Superior temporal gyrus (tissue), 1 donor: ENCODE results near the gene NAV2.
A peak's percentile ranks its signal among the peaks of the same experiment; 100 is the strongest.
"Not testable (repeated sequence)": the region's sequence is repeated elsewhere in the genome, so short reads cannot be mapped to it uniquely, and the experiment has no call there.

Experiments
- DNase-seq: peaks from one replicate; pipeline ENCODE4 v3.0.0-alpha.2; 2016; ENCODE audit errors: extremely low spot score

The NAV2 gene

GRCh38 chr11:19890308-19890707 is 177.7 kb downstream of the NAV2 start:
- DNase-seq, result no peak

- no peak for DNase-seq
Measured at GRCh38 chr11:19891022-19891421, 178.4 kb downstream of the NAV2 start.

GRCh38 chr11:19892387-19892786 is 179.8 kb downstream of the NAV2 start:
- no peak for DNase-seq

GRCh38 chr11:19892876-19893275 is 180.2 kb downstream of the NAV2 start:
- no peak for DNase-seq

DNA sequence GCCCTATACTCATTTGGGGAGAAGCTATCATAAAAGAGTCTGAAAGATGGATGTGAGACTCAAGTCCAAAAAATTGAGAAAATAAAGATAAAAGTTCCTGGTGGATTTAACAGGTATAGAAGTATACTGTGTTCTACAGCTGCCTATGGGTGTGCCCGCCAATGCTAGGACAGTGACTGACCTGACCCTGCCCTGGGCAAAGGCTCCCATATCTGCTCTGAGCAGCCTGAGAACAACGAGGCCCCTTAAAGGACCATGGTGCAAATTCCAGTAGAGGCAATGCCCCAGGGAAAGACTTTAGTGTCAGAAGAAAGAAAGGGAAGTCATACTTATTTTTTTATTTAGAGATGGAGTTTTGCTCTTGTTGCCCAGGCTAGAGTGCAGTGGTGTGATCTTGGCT is 181.8 kb downstream of the NAV2 start:
- DNase-seq, result no peak

DNA sequence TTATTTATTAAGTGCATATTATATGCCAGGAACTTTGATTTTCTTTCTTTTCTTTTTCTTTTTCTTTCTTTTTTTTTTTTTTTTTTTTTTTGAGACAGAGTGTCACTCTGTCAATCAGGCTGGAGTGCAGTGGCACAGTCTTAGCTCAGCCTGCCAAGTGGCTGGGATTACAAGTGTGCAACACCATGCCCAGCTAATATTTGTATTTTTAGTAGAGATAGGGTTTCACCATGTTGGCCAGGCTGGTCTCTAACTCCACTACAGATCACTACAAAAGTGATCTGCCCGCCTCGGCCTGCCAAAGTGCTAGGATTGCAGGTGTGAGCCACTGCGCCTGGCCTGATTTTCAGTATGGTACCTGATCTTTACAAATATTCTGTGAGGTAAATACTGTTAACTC is 182.4 kb downstream of the NAV2 start:
- DNase-seq, result not testable (repeated sequence)

DNA sequence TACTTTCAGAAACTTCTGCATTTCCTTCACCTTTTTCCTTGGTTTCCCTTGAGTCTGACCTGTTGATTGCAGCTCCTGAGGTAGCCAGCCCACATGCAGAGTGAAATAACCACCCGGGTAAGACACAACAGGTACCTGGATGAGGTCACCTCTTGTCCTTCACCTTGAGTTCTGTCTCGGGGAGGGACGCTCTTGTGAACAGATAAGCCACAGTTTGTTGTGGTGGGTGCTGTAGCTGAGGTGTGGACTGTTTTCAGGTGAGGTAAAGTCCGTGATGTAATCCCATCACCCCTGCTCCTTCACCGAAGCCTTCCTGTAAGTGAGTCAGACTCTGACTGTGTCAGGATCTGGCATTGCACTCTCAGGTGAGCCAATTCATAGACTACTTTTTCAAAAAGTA is 183.1 kb downstream of the NAV2 start:
- DNase-seq, result no peak

- DNase-seq, result peak; percentile 93
Measured at GRCh38 chr11:19903620-19904069, 191.0 kb downstream of the NAV2 start.

DNA sequence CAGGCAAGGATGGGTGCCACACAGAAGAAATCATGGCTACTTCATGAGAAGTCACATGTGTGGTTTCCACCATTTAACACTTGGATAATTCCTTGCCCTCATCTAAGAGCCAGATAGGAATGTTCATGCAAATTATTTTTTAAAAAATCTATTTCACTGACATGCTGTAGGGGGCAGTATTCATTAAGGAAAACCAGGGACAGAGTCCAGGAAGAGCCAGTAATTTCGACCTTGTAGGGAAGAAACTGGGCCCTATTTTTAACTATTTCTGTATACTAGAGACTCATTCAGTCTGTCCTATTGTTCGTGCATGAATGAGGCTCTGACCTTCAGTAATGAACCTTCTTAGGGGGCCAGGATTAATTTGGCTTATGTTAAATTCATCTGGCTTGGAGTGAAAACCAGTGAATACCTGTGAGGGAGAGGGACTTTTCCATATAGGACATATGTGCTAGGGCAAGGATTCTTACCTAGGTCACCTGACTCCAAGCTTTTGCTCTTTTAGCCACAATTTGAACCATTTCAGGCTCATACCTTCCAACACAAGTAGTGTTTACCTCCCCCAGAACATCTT is 192.7 kb downstream of the NAV2 start:
- peak; percentile 83 for DNase-seq

- DNase-seq, result no peak
Measured at GRCh38 chr11:19906126-19906525, 193.5 kb downstream of the NAV2 start.

GRCh38 chr11:19907008-19907579 is 194.5 kb downstream of the NAV2 start:
- DNase-seq, result no peak

DNA sequence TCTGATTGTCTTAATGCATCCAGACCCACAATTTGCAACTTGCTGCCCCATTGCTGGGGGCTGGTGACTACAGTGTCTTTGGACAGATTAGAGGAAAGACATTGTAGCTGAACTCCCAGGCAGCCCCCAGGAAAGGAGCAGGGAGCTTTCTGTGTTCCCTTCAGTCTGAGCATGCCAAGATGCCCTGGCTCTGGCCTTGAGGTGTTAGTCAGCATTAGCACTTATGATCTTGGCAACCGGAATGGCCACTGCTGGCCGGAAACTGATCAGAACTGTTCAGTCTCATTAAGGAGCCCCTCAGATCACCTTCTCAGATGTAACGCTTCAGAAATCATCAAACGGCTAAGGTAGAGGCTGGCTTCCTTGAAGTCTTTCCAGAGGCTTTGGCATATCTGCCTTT is 195.2 kb downstream of the NAV2 start:
- no peak for DNase-seq

DNA sequence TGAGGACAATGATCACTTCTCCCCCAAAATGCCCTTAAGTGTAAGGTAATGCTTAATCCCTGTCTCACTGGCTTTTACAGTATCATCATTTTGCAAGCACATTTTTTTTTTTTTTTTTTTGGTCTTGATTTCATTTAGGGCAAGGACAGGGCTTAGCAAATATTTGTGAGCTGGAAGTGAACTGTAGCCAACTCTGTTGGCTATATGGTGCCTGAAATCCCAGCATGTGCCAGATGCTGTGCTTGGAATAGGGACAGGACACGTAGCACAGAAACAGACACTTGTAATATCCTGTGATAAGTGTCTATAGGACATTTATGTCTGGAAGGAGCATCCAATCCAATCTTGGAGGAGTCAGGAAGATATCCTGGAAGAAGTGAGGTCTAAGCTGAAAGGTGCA is 198.3 kb downstream of the NAV2 start:
- no peak for DNase-seq

DNA sequence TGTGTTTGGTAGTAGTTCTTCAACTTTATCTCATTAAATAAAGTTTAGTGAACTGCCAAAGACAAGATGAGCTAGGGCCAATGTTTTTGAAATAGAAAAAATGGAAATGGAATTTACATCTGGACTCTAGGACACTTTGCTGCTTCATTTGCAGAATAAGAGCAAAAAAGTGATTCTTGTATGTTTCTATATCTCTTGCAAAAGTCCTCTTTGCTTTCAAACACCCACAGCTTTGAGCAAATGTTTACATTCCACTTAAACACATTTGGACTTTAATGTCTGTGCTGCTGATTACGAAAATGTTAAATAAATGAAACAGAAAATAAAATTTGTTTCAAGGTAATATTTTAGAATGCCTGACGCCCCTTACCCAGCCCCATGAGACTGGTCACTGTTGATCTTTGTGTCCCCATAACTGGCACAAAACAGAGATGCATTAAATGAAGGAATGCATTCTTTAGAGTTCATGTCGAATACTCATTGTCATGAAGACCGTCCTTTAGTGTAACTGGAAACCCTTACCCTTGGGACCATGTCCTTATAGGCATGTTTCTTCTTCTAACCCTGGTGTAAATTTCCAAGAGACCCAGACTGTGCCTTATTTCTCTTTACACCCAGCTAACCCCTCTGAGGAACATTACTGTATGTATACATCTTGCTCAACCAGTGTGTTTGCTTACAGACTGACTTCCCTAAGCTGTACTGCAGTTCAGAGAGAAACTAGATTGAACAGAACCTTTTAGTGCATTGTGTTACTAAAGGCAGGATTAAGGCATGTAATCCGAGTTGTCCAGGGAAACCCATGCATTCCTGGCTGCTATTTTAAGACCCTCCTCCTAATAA is 199.7 kb downstream of the NAV2 start:
- DNase-seq, result no peak

- DNase-seq, result no peak
Measured at GRCh38 chr11:19912958-19913892, 200.6 kb downstream of the NAV2 start.

DNA sequence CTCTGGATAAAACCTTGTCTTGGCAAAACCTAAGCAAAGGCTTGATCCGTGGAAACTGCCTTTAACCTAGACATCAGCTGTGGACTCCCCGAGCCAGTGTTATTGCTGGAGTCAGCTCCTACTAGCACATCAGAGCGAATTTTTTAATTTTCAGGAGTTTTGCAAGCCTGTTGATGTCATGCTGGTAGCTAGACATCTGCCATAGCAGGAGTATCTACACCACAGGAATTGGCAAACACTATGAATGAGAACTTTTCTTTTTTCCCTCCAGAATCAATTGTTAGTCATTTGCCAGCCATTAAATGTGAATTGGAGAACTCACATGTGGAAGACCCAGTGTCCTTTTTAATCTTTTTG is 201.2 kb downstream of the NAV2 start:
- no peak for DNase-seq

DNA sequence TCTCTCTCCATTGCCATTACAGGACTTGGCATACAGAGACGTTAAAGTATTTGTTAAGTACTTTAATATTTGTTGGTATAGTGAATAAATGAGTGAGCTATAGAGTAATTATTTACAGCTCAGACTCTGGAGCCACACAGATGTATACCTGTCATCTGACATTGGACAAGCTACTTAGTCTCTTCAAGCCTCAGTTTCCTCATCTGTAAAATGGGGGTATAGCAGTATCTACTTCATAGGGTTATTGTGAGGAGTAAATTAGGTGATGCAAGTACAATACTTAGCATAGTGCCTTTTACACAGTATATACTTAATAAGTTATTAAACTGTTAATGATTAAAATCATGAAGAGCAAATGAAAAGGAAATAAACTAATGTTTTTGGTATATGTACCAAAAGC is 203.2 kb downstream of the NAV2 start:
- DNase-seq, result no peak

- no peak for DNase-seq
Measured at GRCh38 chr11:19917069-19917468, 204.4 kb downstream of the NAV2 start.

GRCh38 chr11:19918302-19919049 is 205.8 kb downstream of the NAV2 start:
- DNase-seq, result no peak

DNA sequence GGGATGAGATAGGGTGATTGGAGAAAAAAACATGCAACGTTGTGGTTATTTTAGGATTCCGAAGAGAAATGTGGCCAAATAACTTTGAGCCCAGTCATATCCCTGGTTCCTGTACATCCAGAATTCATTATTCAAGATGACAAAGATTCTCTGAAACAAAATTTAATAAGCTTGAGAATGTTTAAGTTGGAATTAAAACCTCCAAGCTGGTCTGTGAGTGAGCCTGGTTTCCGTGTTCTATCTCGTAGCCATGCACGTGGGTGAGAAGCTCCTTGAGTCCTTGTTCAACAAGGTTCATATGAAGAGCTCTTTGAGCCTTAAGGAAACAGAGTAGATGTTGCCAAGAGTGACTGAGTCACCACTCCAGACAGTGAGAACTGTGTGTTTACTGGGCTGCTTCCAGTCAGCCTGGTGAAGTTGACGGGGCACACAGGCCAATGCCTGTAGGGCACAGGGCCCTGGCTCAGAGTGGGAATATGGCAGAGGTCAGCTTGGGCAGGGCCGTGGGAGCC is 206.5 kb downstream of the NAV2 start:
- DNase-seq, result peak; percentile 48

- peak; percentile 71 for DNase-seq
Measured at GRCh38 chr11:19920982-19921381, 208.3 kb downstream of the NAV2 start.
